ENCODE results near the gene CMYA5. TPM values are rescaled to one million over a fixed set of nuclear protein-coding genes. Genes with fewer than 3 reads are reported as not detected.

CMYA5 gene
- total and polyA plus RNA-seq, 2 of the 4 experiments (the other 2 are of a cell fraction): 0.39 to 0.90 TPM

DNA sequence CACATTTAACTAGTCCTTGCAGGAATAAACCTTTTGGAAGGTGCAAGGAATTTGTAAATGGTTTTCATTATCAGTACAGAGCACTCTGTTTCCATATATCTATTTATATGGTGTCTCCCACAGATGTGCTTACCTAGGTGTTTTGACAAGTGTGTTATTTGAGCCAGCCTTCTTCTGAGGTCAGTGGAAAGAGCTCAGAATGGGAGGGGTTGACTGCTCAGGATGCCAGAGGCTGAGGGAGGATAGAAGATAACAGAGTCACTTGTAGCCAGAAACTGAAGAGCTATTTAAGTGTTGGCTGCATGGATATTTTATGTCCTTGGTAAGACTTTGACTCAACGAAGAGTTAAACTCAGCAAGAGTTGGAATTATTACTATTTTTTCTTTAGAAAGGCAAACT lies 5.0 kb downstream of the CMYA5 start:
- POLR2A ChIA-PET (ENCODE audit: unreplicated experiment): no interaction called here

More for the DNA sequence above, 5.0 kb downstream of the CMYA5 start:
- H4K8ac ChIP-seq (ENCODE audit: low read depth in 2 of 2, low read length in 2 of 2): no peak overlapping the region
- no peaks in the 10 kb centered on the region for H3K4me1 ChIP-seq (ENCODE audit: control insufficient read depth, insufficient read depth, low read length)
- no peak overlapping the region for H3K23ac ChIP-seq (ENCODE audit: low read depth, low read length)
- H3K79me1 ChIP-seq (ENCODE audit: low read depth in 1 of 2, low read length in 2 of 2): no peaks in the 10 kb centered on the region; a peak in 1 of 4 replicates
- no peak overlapping the region for H2AK9ac ChIP-seq (replicated peaks; ENCODE audit: low read depth, low read length, poor library complexity)
- H3K4me2 ChIP-seq (ENCODE audit: low read depth, low read length): no peak overlapping the region
- no peak overlapping the region for H3K4ac ChIP-seq (ENCODE audit: low read depth, low read length)
- H2BK5ac ChIP-seq (ENCODE audit: low read depth, low read length, poor library complexity, severe bottlenecking): no peak overlapping the region
- no peak overlapping the region for H3K14ac ChIP-seq (replicated peaks; ENCODE audit: low read depth, low read length)
- no peak overlapping the region for H4K91ac ChIP-seq (ENCODE audit: insufficient read depth, low read depth, low read length)
- no peaks in the 10 kb centered on the region for H3K36me3 ChIP-seq (ENCODE audit: control insufficient read depth, insufficient read depth, low read length)
- no peaks in the 10 kb centered on the region for H3K9me1 ChIP-seq (ENCODE audit: insufficient read depth, low read length)
- no TSS peak for BruUV-seq (replicated peaks)
- H2BK15ac ChIP-seq (ENCODE audit: low read depth, low read length): no peak overlapping the region
- no peaks in the 10 kb centered on the region for H3K9me3 ChIP-seq (ENCODE audit: control insufficient read depth, insufficient read depth, low read length)
- intact Hi-C loops (cut with micrococcal nuclease): no loop called here
- no peak overlapping the region for H2AK5ac ChIP-seq (ENCODE audit: low read depth, low read length)
- no peak overlapping the region for H3K4me3 ChIP-seq (ENCODE audit: insufficient read depth, low read depth, low read length)
- no peak overlapping the region for H3K56ac ChIP-seq (ENCODE audit: extremely low read depth, insufficient read depth, low read length)
- H3K18ac ChIP-seq (ENCODE audit: low read depth, low read length): no peak overlapping the region
- CTCF ChIA-PET: no interaction called here
- no peak overlapping the region for H2BK20ac ChIP-seq (ENCODE audit: low read depth, low read length)
- dilution Hi-C loops (cut with HindIII; ENCODE audit: low sequenced_read_pairs, unreplicated experiment): no loop called here
- peak; percentile 47 for DNase-seq
- TF ChIP-seq, protein P1, sequence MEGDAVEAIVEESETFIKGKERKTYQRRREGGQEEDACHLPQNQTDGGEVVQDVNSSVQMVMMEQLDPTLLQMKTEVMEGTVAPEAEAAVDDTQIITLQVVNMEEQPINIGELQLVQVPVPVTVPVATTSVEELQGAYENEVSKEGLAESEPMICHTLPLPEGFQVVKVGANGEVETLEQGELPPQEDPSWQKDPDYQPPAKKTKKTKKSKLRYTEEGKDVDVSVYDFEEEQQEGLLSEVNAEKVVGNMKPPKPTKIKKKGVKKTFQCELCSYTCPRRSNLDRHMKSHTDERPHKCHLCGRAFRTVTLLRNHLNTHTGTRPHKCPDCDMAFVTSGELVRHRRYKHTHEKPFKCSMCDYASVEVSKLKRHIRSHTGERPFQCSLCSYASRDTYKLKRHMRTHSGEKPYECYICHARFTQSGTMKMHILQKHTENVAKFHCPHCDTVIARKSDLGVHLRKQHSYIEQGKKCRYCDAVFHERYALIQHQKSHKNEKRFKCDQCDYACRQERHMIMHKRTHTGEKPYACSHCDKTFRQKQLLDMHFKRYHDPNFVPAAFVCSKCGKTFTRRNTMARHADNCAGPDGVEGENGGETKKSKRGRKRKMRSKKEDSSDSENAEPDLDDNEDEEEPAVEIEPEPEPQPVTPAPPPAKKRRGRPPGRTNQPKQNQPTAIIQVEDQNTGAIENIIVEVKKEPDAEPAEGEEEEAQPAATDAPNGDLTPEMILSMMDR (conservative IDR thresholded peaks at IDR 0.05; ENCODE audit: low read depth, low read length): no peak
- TF ChIP-seq BHLHE40 (IDR thresholded peaks at IDR 0.05; ENCODE audit: low read depth, low read length) (no peak), FOS (IDR thresholded peaks at IDR 0.05; ENCODE audit: low read depth, low read length) (no peak)
- H3K9ac ChIP-seq (ENCODE audit: low read depth, low read length): no peak overlapping the region
- H3K27me3 ChIP-seq (ENCODE audit: control insufficient read depth, insufficient read depth, low read length): no peaks in the 10 kb centered on the region
- no peak overlapping the region for H2BK120ac ChIP-seq (ENCODE audit: low read depth, low read length)
- no peak overlapping the region for H4K5ac ChIP-seq (ENCODE audit: low read depth, low read length)
- H4K20me1 ChIP-seq (ENCODE audit: insufficient read depth, low read length): no peaks in the 10 kb centered on the region
- in situ Hi-C loops (cut with MboI; ENCODE audit: low sequenced_read_pairs): no loop called here
- H2AFZ ChIP-seq (replicated peaks; ENCODE audit: low read length, poor library complexity): no peak overlapping the region
- no peak overlapping the region for H3K27ac ChIP-seq (ENCODE audit: insufficient read depth, low read length)
- no CpG with 5 or more reads among the region's 1 CpG for WGBS, 2 experiments (ENCODE audit: extremely low coverage in 2 of 2, insufficient read length in 1 of 2)
- ATAC-seq (ENCODE audit: low read depth): no peak; the same call in 1 of the 2 replicates
